ENCODE data around the gene CAPZA2. TPM values are rescaled to one million over a fixed set of nuclear protein-coding genes. Genes with fewer than 3 reads are reported as not detected.

The CAPZA2 gene
- total and polyA plus RNA-seq, 2 donors from 2014 or later = 130 to 295 TPM

DNA sequence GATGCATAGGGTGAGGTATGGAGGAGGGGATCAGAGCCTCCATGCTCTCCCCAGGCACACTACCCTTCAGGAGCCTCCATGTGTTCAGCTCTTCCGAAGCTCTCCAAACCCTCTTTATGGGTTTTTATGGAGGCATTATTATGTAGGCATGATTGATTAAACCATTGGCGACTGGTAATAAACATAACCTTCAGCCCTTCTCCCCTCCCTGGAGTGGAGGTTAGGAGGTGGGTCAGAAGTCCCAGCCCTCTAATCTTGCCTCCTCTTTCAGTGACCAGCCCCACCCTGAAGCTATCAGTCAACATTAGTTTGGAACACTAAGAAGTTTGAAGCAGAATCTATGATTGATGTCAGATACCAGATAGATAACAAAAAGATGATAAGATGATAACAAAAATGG, 23.3 kb downstream of the CAPZA2 start:
- no peak overlapping the region for H3K27ac ChIP-seq (ENCODE audit: low read depth in 2 of 2, low read length in 2 of 2)
- H3K9ac ChIP-seq (ENCODE audit: low read length in 3 of 3) = no peak overlapping the region
- no peak for FAIRE-seq
- H3K9me3 ChIP-seq (ENCODE audit: control insufficient read depth in 2 of 3, insufficient read depth in 1 of 3, low read length in 3 of 3) = peaks cover 0 to 4% (median 0%) of the 10 kb centered on the region in 3 donors
- TF ChIP-seq, protein P1, sequence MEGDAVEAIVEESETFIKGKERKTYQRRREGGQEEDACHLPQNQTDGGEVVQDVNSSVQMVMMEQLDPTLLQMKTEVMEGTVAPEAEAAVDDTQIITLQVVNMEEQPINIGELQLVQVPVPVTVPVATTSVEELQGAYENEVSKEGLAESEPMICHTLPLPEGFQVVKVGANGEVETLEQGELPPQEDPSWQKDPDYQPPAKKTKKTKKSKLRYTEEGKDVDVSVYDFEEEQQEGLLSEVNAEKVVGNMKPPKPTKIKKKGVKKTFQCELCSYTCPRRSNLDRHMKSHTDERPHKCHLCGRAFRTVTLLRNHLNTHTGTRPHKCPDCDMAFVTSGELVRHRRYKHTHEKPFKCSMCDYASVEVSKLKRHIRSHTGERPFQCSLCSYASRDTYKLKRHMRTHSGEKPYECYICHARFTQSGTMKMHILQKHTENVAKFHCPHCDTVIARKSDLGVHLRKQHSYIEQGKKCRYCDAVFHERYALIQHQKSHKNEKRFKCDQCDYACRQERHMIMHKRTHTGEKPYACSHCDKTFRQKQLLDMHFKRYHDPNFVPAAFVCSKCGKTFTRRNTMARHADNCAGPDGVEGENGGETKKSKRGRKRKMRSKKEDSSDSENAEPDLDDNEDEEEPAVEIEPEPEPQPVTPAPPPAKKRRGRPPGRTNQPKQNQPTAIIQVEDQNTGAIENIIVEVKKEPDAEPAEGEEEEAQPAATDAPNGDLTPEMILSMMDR (IDR thresholded peaks at IDR 0.05; ENCODE audit: borderline replicate concordance, extremely low read depth, insufficient read depth) = no peak
- H3K4me3 ChIP-seq (ENCODE audit: low read length in 3 of 3) = no peak overlapping the region
- H3K36me3 ChIP-seq (ENCODE audit: control insufficient read depth in 2 of 3, insufficient read depth in 3 of 3, low read length in 3 of 3) = no peaks in the 10 kb centered on the region
- DNase-seq = no peak
- H3K27me3 ChIP-seq (ENCODE audit: control insufficient read depth, insufficient read depth, low read length) = no peaks in the 10 kb centered on the region
- intact Hi-C loops (cut with DNase I) = no loop called here
- H3K4me1 ChIP-seq (ENCODE audit: control insufficient read depth in 2 of 3, insufficient read depth in 2 of 3, low read depth in 1 of 3, low read length in 3 of 3) = peaks cover 0 to 5% (median 2%) of the 10 kb centered on the region in 3 donors

DNA sequence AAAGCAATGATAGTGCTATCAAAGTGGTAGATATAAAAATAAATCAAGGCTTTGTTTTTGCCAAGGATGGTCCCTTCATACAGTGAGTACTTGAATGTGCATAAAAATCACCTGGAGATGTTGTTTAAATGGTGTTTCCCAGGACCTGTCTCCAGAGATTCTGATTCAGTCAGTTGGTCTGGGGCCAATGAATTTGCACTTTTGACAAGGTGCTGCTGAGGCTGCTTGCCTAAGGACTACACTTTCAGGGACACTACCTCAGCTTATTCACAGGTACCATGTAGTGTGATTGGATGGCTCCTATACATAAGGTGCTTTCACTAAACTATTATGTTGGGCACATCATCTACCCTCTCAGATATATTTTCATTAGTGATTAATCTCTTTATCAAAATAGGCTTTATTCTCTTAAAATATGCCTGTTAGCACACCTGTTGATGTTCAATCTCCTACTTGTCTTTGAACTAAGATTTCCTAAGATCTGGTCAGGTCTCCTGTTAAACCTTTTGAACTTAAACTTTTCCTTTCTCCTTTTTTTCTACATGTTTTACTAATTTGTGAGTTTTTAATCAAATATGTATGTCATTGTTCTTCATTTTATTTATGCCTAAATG, 24.3 kb downstream of the CAPZA2 start:
- H3K4me3 ChIP-seq (ENCODE audit: low read length in 3 of 3) = no peak overlapping the region
- intact Hi-C loops (cut with DNase I) = no loop called here
- DNase-seq (no peak), FAIRE-seq (no peak)
- H3K27me3 ChIP-seq (ENCODE audit: control insufficient read depth, insufficient read depth, low read length) = no peaks in the 10 kb centered on the region
- TF ChIP-seq, protein P1 (IDR thresholded peaks at IDR 0.05; ENCODE audit: borderline replicate concordance, extremely low read depth, insufficient read depth) = no peak
- no peaks in the 10 kb centered on the region for H3K36me3 ChIP-seq (ENCODE audit: control insufficient read depth in 2 of 3, insufficient read depth in 3 of 3, low read length in 3 of 3)
- peaks cover 0 to 4% (median 0%) of the 10 kb centered on the region in 3 donors for H3K9me3 ChIP-seq (ENCODE audit: control insufficient read depth in 2 of 3, insufficient read depth in 1 of 3, low read length in 3 of 3)
- no peak overlapping the region for H3K27ac ChIP-seq (ENCODE audit: low read depth in 2 of 2, low read length in 2 of 2)
- H3K9ac ChIP-seq (ENCODE audit: low read length in 3 of 3) = no peak overlapping the region
- H3K4me1 ChIP-seq (ENCODE audit: control insufficient read depth in 2 of 3, insufficient read depth in 2 of 3, low read depth in 1 of 3, low read length in 3 of 3) = peaks cover 0 to 5% (median 2%) of the 10 kb centered on the region in 3 donors

- Histone ChIP-seq H3K36me3 (ENCODE audit: control insufficient read depth in 2 of 3, insufficient read depth in 3 of 3, low read length in 3 of 3) (peaks cover 0 to 5% (median 2%) of the 10 kb centered on the region in 3 donors), H3K4me1 (ENCODE audit: control insufficient read depth in 2 of 3, insufficient read depth in 2 of 3, low read depth in 1 of 3, low read length in 3 of 3) (peaks cover 0 to 5% (median 2%) of the 10 kb centered on the region in 3 donors), H3K9me3 (ENCODE audit: control insufficient read depth in 2 of 3, insufficient read depth in 1 of 3, low read length in 3 of 3) (peaks cover 0 to 4% (median 0%) of the 10 kb centered on the region in 3 donors), H3K27me3 (ENCODE audit: control insufficient read depth, insufficient read depth, low read length) (no peaks in the 10 kb centered on the region), H3K9ac (ENCODE audit: low read length in 3 of 3) (no peak overlapping the region), H3K4me3 (ENCODE audit: low read length in 3 of 3) (no peak overlapping the region), H3K27ac (ENCODE audit: low read depth in 2 of 2, low read length in 2 of 2) (no peak overlapping the region)
- DNase-seq = peak in 1 of 5 donors; percentile 5
- TF ChIP-seq, protein P1 (IDR thresholded peaks at IDR 0.05; ENCODE audit: borderline replicate concordance, extremely low read depth, insufficient read depth) = no peak
- intact Hi-C loops (cut with DNase I) = no loop called here
- FAIRE-seq = no peak
Measured at GRCh38 chr7:116888895-116889294, 26.5 kb downstream of the CAPZA2 start.

All from kidney (tissue), 14 donors.